Measurements from ENCODE around the gene STK17B.
A peak's percentile ranks its signal among the peaks of the same experiment; 100 is the strongest.

Gene STK17B

DNA sequence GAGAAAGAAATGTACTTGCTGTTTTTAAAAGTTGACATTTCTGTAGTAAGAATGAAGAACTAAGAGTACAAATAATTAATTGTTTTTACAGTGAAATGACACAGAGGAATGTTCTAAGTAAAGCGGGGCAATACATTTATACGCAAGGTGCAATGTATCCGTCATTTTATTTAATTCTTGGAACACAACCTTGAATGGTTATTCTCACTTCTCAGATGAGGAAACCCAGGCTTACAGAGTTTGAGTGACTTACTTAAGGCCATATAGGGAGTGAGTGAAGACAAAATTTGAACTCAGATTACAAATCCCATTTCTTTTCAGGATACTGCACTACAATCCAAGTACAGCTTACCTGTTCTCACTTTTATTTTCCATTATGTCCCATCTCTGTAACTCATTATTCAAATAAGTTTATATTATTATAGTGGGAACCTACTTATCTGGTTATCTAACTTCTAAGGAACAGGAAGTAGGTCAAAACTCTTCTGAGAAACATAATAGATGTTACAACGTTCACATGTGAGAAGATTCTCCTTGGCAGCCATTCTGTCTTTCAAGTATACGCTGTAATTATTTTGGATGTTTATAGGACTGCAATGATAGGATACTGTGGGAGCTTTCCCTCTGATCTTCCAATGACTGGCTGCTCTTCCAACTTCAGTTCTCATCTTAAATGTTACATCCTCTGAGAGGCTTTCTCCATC is 12.3 kb upstream of the STK17B start:
- DNase-seq, result no peak

DNA sequence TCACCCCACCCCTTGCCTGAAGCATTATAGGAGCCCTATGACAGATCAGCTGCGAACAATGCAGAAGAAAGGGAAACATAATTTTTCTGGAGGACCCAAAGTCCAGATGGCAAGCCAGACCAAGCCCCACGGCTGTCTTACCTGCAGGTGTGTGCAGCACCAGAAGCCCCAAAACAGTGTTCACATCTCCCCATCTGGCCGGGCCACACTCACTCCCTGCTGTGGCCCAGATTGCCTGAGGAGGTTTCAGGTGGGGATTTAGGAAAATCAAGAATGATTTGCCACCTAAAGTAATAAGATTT is 11.7 kb upstream of the STK17B start:
- no peak for DNase-seq

DNA sequence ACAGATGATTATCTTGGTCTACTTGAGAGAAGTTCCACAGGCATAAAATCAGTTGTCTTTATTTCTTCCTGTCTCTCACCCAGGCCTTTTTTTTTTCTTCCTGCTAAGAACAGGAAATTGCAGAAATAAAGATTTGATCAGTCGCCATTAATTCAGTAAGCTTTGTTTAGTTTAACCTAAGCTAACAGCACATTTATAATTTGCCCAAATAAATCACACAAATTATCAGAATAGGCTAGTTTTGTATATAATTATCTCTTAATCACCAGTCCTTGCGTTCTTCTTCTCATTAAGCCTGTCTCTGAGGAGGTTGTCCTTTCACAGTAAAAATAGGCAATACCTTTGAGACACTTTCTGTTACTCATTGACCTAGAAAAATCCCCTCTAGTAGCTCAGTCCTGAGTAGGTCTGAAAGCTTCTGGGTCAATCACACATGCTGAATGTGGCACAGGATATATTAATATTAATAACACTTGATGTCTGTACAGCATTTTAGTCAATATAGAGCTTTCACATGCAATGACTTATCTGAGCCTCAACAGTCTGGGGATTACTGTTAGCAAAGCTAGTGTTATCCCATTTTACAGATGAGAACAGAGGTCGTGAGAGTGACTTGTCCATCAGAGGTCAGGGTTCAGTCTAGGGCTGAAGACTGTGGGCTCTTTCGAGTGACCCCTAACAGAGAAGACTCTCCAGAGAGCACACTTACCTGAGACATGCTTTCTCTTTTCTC is 11.2 kb upstream of the STK17B start:
- no peak for DNase-seq

DNA sequence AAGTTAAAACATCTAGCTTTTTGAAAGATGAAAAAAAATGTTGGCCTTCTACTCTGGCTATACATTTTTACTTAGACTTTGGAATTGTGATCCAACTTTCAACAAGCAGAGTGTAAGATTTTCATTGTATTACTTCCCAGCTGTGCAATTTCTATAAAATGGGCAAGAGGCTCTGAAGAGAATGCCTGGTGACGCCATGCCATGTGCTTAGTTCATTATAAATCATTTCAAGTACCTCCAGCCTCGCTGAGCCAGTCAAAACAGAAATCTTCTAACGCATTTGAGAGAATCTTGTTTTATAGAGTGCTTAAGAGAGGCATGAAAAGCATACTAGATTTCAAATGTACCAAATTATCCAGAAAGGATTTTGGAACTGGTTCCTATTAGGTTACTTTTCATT is 10.1 kb upstream of the STK17B start:
- peak in 1 of 2 experiments; percentile 30 for DNase-seq

DNA sequence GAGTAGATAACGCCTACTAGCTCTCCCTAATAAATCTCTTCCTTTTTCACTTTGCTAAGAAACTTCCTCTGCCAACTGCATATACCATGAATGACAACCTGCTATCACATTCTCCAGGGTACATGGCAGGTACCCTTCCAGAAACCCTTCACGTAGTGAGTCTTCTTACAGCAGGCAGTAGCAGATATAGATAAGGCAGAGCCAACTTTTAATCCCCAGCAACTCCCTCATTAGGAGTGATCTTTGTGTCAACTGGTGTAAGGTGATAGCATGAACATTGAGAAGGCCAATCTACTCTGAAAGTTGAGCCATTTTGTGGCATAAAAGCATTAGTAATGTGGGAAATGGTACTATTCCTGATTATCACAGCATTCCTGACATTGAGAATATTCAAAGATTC is 5.7 kb upstream of the STK17B start:
- DNase-seq, result no peak

DNA sequence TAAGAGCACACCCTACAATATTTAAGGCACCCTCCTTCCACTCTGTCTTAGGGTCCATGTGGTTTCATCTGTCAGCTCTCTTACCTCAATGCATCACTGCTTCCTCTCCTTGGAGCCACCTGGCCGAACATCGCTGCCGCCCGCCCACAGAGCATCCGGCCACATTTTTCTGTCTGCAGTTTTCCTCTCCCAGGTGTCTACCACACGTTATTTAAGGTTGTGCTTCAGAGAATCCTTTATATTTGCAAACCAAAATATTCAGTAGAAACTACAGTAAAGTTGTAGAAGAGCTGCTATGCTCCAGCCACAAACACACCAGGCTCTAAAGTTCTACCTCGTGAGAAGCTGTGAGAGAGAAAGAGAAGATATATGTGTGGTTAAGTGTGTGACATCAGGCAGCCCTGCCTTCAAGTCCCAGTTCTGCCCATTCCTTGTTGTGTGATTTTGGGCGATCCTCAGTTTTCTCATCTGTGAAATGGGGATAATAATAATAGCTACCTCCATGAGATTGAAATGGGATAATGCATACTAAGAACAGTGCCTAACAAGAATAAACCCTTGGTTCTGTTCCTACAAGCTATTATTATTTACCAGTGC is 4.9 kb upstream of the STK17B start:
- no peak for DNase-seq

DNA sequence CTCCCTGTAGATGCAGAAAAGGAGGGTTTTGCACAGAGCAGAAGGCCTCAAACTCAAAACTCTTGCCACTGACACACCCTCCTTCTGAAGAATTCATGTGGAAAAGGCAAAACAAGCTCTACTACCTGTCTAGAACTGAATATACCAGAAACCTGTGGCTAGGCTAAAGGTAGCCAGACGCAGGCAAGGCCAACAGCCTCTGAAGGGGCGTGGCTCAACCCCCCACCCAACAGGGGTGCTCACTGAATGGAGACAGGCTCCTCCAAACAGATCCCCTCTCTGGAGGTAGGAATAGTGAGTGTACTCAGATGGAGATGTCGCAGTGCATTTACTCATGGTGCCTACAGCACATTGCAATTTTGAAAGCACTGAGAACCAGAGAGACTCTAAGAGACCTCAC is 3.0 kb upstream of the STK17B start:
- DNase-seq, result no peak

DNA sequence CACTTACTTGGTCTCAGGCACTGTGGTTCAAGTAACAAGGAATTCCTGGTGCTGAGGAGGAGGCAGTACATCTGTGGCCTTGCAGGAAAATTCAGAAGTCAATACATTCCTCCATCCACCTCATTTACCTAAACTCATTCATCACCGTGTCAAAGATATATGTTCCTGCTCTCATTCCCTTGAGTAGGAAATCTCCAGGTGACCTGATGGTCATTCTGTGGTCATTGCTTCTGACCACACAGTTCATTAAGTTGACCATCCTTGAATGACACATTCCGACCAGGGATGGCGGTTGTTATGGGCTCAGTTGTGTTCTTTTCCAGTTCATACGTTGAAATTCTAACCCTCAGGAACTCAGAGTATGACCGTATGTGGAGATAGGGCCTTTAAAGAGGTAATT is 2.1 kb upstream of the STK17B start:
- no peak for DNase-seq

DNA sequence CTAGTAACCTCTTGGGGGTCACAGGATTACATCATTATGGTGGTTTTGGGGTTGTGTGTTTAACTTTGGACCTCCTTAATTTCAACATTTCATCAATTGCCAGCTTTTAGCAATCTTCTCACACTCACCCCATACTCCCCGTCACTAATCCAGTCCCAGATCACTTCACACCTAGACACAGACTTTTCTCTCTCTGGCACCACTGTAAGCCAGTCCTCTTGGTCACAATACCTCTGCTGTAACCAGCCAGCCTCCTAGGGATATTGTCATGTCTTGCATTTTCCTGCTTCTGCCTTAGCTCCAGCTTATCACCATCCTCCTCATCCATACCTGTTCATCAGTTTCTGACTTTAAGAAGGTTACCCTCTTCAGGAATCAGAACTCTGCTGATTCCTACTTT is 1.6 kb upstream of the STK17B start:
- no peak for DNase-seq

DNA sequence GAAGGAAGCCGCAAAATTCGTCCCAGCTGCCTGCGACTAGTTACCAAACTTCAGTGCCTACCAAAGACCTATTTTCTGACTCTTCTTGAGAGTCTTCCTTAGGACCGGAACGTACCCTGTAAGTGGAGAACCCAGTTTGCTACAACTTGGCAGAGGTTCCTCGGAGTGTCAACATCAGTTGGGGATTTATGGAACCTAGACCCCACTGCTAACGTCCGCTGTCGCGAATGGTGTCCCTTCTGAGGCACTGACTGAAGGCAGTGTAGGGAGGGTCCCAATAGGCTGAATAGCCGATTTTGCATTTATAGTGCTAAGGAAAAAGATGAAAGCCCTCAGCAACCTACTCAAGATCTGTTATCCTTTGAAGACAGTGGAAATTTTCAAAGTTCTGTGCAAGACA is 568 bp upstream of the STK17B start:
- peak in 1 of 2 experiments; percentile 14 for DNase-seq

DNA sequence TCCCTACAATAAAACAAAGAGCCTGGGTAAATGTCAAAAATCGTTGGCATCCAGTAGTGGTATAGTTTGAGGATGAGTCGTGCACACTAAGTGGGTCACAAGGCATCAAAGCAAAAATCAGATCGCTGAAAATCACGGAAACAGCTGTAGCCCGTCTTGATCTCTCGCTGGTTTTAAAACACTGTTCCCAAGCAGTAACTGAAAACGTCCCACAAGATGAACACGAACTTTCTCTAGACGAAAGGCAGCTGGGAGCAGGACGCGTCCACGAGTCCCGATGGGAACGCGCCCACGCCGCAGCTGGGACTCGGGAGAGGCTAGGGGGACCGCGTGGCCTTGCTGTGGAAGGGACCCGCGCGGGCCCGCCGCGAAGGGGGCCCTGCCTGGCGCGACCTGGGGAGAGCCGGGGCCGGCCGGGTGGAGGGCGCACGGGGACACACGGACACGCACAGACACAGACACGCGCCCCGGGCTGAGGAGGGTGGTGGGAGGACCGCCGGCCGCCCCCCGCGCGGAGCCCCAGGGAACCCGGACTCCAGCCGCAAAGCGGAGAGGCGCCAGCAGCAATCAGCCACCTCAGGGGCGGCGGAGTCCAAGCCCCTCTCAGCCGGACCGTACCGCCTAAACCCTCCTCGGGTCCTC is 651 bp downstream of the STK17B start:
- no peak for DNase-seq

DNA sequence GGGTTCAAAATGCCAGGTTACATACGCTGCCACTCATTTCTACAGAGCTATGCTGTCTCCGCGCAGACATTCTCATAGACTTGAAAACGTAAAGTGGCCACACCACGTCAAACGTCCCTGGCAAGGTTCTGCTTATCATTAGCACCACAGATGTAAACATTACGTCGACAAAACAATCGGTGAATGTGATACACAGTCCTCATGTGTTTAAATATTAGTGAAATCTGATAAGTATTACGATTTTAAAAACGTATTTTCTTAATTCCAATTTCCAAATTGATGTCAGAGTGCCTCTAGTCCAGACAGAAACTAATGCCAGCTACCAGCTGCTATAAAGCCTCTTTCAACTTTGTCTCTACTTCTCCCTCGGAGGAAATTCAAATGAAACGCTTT is 1.2 kb downstream of the STK17B start:
- DNase-seq, result peak; percentile 9 to 50

DNA sequence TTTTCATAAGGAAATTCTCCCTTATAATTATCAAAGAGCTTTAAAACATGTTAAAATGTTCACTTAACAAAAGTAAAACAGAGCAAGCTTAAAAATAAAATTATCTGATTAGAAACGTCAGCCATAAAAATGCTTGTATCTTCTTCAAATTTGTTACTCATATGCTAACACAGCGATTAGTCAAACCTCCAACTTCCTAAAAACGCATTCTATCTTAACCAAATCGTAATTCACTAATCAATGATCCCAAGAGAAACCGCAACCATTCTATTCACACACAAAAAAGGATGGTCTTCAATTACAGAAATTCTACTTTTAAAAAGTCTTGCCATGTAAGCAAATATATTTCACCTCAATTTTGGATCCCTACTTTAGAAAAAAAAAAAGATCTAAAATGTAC is 1.9 kb downstream of the STK17B start:
- DNase-seq, result no peak

DNA sequence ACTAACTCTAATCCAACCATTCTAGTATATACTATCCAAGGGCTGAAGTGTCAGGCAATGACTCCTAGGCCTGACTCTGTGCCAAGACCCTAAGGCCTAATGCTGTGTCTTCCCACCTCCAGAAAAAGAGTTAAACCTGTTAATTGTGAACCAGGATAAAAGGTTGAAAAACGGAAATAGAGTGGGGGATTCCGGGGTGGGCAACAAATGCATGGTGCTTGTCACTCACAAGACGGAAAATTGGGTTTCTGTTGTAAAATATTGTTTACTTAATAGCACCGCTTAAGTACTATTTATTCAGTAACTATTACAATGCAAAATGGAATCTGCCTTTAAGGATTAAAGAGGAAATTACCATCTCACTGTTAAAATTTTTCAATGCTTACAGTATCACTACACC is 3.2 kb downstream of the STK17B start:
- DNase-seq, result peak in 1 of 2 experiments; percentile 9

DNA sequence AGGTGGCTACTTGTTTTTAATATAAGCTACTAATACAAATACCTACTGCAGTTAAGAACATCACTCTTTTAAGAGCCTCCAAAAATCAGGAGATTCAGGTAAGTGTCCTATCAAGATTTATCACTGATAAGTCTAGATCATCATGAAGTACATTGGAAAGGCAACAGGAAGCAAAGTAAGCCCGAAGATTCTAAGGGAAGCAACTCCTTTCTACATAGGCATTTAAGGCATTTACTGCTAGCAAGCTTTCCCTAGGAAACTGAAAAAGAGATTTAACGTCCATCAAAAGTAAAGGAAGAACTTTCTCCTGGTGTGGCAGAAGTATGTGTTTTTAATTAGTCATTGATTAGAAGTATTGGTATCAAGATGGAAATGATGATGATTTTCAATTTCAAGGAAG is 3.7 kb downstream of the STK17B start:
- no peak for DNase-seq

DNA sequence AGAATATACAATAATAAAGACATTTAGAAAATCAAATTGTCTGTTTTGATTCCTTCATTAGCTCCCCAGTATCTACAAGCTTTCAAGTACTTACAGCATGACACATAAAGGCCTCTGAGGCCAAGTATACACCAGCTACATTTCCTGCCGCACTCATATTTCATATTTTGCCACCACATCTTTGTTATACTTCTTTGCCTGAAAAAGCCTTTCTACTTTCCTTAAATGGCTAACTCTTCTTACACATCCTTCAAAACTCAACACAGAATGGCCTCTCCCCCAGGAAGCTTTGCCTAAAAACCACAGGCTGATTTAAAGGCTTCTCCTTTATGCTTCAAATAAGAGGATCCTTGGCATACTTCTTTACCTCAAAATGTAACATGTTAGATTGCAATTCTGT is 4.5 kb downstream of the STK17B start:
- no peak for DNase-seq

DNA sequence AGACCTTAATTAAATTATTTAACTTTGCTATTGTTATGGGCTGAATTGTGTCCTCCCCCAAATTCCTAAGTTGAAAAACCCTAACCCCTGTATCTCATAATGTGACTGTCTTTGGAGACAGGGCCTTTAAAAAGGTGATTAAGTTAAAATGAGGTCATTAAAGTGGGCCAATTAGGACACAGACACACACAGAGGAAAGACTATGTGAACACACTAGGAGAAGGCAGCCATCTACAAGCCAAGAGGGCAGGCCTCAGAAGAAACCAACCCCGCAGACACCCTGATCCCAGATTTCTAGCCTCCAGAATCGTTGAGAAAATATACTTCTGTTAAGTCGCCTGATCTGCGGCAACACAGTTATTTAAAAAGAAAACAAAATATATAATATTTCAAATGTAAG is 6.4 kb downstream of the STK17B start:
- DNase-seq, result no peak

DNA sequence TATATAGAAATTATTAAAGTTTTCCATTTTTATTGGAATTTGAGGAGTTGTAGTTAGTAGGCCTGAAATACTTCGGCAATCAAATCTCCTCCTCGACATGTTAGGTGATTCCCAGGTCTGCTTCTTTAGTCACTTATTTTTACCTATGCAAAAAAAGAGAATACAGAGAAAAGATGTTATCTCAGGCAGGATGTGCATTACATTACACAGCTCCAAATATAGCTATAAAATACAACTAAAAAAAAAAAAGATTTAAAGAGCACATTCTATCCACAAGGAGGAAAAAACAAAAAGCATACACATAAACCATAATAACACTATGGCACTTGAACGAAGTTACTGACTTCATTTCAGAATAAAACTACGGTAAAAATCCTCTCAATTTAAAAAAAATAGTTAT is 8.1 kb downstream of the STK17B start:
- no peak for DNase-seq

DNA sequence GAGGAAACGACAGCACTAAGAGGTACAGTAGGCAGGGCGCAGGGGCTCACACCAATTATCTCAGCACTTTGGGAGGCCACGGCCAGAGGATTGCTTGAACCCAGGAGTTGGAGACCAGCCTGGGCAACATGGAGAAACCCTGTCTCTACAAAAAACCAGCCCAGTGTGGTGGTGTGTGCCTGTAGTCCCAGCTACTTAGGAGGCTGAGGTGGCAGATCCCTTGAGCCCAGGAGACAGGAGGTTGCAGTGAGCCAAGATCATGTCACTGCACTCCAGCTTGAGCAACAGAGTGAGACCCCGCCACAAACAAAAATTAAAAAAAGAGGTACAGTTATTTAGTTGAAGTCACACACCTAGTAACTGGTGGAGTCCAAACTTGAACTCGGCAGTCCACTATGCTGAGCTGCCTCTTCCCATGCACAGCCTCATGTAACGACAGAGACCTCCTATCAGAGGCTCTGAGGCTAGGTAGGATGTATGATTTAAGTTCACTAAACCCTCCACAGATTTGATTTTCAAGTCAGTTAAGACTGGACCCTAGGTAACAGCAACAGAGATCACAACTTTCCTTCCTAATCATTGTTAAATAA is 8.7 kb downstream of the STK17B start:
- no peak for DNase-seq

DNA sequence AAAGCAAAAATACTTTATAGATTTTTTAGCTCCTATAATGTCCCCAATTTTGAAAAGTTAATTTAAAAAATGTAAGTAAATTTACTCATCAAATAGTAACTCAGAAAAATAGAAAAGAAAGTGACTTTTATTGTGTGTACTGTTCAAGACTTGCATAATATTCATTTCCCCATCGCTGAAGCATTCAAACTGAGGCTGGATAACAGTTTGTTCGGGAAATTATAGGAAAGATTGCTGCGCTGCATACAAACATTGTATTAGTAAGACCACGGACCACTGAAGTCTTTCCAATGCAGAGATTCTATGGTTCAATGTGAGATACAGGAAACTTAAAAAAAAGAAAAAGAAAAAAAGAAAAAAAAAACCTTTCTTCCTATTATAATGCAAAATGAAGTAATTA is 10.4 kb downstream of the STK17B start:
- no peak for DNase-seq

DNA sequence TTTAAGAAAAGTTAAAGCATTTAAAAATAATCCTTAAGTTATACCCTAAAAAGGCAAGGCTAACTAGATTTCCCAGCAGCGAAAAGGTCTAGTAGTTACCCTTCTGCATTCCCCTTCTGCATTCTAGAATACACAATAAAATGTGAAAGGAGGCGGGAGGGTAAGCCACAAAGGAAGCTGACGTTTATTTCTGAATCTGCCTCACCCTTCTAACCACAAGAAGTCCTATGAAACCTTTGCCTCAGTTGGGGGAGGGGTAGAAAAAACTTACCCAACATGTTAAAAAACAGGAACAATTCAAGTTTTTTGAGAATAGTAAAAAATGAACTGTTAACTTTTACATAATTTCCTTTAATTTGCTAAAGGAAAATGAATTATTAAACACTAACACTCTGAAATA is 11.3 kb downstream of the STK17B start:
- DNase-seq, result no peak

DNA sequence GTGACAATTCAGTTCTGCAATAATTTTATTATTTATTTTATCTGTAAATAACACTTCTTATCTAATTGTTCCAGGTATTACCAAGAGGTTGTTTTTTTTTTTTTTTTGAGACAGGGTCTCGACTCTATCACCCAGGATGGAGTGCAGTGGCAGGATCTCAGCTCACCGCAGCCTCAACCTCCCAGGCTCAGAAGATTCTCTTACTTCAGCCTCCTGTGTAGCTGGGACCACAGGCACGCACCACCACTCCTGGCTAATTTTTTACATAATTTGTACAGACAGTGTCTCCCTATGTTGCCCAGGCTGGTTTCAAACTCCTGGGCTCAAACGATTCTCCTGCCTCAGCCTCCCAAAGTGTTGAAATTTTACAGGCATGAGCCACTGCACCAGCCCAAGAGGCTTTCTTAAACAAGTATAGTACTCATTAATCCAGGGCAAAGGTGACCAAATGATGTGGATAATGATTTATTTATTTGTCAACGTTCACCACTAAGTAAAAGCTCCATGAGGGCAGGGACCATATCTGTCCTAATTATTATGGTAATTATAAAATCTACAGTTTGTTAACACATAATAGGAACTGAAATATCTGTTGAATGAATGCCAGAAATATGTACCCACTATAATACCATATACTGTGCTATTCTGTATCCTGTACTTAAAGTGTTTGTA is 12.0 kb downstream of the STK17B start:
- DNase-seq, result no peak

DNA sequence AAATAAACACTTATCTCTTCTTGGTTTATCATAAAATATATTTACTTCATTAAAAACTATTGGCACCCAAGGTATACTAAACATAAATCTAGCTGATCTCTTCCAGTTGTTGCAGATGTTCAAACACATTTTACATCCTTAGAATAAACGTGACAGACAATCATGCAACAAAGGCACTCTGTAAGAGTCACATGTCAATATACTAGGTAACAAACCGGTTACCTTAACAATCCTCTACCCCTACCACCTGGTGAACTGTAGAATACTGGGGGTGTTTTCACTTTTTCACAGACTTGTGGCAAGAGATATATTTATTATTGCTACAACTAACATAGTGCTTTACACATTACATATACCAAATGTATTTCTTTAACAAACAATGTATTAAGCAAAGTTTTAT is 15.8 kb downstream of the STK17B start:
- no peak for DNase-seq
